Gastrocnemius medialis (tissue), 4 donors: ENCODE data around the gene TTC28.

ENCODE experiments used
- CTCF ChIP-seq, 5 experiments: fragments of 450-650 bp in 3 of 5; fragments of 200-600 bp in 2 of 5; sonication (generic) in 2 of 5; IDR thresholded peaks in 4 of 5; conservative IDR thresholded peaks in 1 of 5; 1 replicate in 4 of 5; 2 replicates in 1 of 5; pipeline ENCODE4 v1.5.1; 2016 to 2019; ENCODE audit warnings: antibody characterized with exemption in 5 of 5, mild to moderate bottlenecking in 3 of 5, moderate library complexity in 3 of 5
- POLR2A ChIP-seq, 2 donors: fragments of 450-650 bp; IDR thresholded peaks; one replicate each; pipeline ENCODE4 v1.6.1; 2017; ENCODE audit warnings: antibody characterized with exemption in 2 of 2, mild to moderate bottlenecking in 2 of 2, moderate library complexity in 2 of 2

- TF ChIP-seq CTCF (IDR thresholded peaks at IDR 0.05 in 4 of 5, conservative IDR thresholded peaks at IDR 0.05 in 1 of 5) (no peak), POLR2A (IDR thresholded peaks at IDR 0.05) (no peak)
These were observed 457.6 kb downstream of the TTC28 start for GRCh38 chr22:28222052-28222451.
